GM19023 (cell line): Measurements from ENCODE around the gene SLC45A1.

Experiments
- ATAC-seq: cut with Tn5 transposase; IDR thresholded peaks from one replicate; pipeline ENCODE4 v1.9.1; 2021; ENCODE audit warnings: mild to moderate bottlenecking, moderate library complexity; ENCODE audit not compliant: unreplicated experiment

The SLC45A1 gene

DNA sequence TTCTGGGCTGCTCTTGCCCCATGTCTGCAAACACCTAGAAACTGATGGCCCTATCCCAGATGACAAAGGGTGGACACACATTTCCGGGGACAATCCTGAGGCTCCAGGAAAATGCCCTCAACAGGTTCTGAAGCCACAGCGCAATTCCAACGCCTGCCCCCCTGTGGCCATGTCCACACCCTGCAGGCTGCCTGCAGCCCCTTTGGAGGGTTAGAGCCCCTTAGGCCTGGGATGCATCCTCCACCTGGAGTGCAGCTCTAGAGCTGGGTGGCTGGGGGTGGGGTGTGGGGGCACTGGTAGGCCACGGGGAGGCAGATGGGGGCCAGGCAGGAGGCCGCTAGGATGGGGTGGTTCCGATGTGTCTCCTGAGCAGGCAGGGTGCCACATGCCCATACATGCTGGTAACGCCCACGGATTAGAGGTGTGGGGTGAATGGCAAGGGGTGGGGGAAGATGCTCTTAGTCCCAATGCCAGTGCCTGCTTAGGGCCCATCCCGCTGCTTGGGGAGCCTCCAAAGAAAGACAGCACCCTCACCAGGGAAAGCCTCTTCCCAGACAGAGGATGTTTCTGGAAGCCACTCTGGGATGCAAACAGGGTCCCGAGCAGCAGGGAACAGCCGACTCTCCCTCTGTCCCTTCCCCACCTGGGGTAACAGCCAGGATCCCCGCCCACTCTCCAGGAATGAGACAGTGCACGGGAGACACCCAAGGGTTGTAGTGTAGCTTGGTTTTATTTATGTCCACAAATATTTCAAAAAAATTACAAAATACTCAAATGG lies 34.0 kb downstream of the SLC45A1 start:
- ATAC-seq: no peak

DNA sequence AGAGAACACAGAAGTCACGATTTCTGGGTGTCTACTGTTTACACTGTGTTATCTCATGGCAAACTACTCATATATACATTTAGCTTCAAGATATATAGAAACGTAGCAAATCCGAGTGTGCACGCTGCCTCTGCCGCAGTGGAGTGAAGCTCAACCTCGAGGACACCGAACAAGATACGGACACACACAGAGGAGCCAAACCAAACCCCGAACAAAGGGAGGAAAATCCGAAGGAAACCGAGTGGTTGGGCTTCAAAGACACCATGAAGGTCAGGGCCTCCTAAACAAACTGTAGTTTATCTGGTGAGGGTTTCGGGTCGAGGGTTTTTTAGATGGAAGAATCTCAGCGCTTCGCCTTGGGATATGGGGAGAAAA lies 34.5 kb downstream of the SLC45A1 start:
- ATAC-seq: no peak

DNA sequence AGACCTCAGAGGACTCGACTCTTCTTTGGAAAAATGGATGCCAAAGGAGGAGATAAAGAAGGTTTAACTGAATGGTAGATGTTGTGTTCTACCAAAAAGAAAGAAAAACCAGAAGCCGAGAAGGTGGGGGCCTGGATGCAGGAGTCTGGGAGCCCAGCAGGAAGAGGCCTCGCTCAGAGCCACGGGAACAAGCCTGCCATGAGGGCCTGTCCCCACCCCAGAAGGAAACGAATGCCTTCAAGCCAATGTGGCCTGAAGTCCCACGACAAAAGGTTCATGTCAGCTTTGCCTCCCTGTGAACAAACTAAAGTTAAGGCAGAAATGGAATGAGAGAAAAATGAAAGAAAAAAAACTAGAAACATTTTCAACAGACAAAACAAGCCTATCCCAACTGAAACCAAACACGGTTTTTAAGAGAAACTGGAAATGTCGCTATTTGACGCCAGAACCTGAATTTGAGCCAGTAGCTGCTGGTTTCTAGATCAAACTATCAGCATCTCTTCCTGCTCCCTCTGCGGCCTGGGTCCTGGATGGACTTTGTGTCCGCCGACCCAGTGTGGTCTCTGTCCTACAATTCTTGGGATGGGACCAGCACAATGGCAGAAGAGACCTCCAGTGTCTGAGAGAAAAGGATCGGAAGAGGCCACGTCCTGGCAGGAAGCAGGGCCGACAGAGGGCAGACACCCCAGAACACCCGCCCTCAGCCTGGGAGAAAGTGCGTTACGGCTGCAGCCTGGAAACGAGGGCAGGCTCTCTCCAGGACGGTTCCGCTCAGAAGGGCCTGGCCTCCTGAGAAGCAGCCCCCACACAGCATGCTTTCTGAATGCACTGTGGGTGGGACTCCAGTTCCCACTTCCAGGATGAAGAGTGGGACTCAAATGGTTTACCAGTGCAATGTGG lies 35.2 kb downstream of the SLC45A1 start:
- ATAC-seq: no peak

DNA sequence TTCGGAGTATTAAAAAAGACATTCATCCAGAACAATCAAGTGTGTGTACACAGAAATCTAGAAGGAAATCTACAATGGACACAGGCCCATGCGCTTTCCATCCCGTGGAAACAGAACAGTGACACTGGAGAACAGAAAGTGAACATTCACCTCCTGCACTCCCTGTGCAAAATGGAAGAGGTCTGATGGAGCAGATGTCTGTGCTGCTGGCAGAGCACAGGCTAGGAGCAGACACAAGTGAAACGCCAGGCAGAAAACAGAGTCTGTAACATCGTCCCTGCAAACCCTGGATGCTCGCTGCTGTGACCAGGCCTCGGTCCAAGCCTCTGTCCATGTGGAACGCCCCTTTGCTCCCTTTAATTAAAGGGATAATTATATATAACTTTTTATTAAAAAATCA lies 36.1 kb downstream of the SLC45A1 start:
- ATAC-seq: no peak

GRCh38 chr1:8355439-8356255 lies 37.7 kb downstream of the SLC45A1 start:
- no peak for ATAC-seq

DNA sequence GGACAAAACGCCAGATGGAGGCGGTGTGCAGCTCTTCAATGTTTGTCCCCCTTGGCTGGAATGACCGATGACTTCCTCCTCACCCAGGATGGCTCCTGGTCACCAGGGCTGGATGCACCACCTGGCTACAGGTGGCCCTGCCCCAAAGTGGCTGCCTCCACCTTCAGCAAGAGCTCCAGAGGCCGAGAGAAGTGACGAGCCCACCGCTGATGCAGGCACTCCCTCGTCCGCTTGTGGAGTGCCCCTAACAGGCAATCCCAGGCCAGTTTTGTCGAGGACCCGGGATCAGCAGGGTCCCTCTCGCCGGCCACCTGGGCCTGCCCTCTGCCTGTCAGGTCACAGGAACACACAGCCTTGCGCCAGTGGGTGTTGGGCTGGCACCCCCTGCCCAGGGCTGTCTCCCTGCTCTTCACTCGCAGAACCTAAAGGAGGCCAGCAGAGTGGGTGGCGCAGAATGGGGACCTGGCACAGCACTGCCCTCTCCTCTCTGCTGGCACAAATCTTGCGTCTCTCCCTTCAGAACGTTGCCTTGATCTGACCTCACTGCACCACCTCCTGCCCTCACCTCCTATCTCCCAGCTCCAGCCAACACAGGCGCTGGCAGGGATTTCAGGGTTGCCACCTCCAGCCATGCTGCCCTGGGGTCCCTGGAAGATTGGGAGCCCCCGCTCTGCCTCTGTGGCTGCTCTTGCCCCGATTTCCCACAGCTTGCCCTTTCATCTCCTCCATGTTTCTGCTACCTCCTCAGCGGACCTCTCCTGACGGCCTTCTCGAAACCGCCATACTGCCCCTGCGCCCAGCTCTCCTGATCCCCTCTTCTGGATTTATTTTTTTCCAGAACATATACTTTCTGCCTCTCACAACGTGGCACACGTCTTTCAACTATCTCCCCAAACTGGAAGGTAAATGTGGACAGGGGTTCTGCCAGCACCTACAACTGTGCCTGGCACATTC lies 38.6 kb downstream of the SLC45A1 start:
- no peak for ATAC-seq

- ATAC-seq: no peak
Observed at GRCh38 chr1:8357329-8358101, 39.6 kb downstream of the SLC45A1 start.

DNA sequence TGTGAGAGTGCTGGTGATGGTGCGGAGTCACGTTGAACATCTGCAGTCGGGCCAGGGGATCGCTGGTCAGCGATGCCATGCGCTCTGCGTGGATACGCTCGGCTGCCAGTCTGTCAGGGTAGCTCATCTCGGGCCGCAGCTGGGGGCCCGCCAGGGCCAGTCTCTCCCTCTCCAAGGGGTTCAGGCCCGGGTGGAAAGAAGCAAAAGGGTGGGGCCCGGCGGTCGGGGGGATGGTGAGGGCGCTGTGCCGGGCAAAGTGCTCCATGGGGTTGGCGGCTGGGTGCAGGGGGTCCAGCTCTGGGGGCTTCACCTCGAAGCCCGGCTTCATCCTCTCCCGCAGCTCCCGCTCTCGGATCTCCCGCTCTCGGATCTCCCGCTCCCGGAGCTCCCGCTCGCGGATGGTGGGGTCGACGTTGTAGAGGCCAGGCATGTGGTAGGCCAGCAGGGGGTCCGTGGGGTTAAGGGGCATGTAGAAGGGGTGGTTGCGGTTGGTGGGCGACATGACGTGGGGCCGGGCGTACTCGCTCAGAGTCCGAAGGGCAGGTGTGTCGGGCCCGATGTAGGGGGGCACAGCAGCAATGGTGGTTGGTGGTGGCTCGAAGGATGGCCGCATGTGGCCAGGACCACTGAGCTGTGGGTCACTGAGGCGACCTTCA lies 40.5 kb downstream of the SLC45A1 start:
- no peak for ATAC-seq

GRCh38 chr1:8358897-8359616 lies 41.1 kb downstream of the SLC45A1 start:
- ATAC-seq: no peak

GRCh38 chr1:8359617-8360481 lies 41.9 kb downstream of the SLC45A1 start:
- no peak for ATAC-seq

DNA sequence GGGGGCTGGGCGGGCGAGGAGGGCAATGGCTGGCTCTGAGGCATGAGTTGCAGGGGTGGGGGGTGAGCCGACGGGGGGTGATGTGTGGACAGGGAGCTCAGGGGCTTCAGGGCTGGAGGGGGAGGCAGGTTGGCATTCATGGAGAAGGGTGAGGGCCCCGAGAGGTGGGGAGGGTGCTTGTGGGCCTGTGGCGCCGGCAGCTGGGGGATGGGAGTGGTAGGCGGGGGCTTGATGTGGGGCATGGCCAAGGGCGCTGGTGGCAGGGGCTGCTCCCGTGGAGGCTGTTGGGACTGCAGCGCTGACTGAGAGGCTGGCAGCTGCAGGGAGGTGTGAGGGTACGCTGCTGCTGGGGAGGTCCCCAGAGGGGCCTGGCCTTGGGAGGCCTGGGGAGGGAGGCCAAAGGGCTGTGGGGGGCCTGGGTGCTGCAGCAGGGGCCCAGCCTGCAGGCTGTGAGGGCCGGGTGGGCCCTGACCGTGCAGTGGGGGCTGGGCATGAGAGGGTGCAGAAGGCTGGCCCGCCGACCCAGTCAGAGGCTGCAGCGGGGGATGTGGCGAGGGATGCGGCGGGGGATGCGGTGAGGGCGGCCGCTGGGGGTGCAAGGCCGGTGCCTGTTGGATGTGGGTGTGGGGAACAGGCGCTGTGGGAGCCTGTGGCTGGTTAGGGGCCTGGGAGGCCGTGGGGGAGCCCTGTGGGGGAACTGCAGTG lies 42.7 kb downstream of the SLC45A1 start:
- no peak for ATAC-seq

- no peak for ATAC-seq
Observed at GRCh38 chr1:8361198-8361849, 43.4 kb downstream of the SLC45A1 start.

DNA sequence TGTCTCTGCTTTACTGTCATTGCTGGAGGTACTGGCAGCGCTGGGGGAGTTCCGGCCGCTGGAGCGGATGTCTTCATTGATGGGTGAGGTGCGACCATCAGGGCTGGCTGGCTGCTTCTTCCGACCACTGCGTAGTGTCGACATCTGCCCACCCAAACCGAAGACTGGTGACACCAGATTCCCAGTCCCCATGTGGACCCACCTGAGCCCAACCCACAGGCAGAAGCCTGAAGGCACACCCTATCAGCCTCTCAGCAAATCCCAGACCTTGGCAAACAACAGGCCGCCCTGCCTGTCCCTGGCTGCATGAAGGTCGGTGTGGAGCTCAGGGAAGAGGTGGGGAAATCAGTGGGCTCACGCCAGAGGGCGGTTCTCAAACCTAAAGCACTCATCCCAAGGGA lies 44.8 kb downstream of the SLC45A1 start:
- no peak for ATAC-seq

GRCh38 chr1:8363186-8363766 lies 45.4 kb downstream of the SLC45A1 start:
- no peak for ATAC-seq

DNA sequence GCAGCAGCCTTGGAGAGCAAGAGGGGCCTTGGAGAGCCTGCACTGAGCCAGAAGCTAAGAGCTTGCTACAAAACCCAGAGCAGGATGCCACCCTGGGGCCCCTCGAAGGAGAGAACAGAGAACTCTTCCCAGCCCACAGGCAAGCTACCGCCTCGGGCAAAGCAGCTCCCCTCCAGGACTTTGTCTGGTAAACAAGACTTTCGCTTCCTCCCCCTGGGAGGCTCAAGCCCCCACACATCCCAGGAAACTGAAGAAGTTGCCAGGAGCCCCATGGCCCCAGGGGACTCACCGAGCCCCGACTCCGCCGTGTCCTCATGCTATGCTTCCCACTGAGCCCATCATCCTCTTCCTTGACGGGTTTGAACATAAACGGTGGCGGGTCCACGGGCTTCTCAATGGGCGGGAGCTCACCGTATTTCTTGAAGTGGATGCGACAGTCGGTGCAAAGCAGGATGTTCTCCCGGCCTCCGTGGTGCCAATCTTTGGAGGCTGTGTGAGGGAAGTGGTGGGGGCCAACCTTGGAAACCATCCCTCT lies 45.9 kb downstream of the SLC45A1 start:
- ATAC-seq: no peak
